Smooth muscle cell (in vitro differentiated cells): ENCODE results near the gene RAI1. TPM values are rescaled to one million over a fixed set of nuclear protein-coding genes. Genes with fewer than 3 reads are reported as not detected.

ENCODE experiments used
- DNase-seq: peaks from one replicate; lab custom pipeline; 2025; ENCODE audit not compliant: unreplicated experiment; lab: John Stamatoyannopoulos, UW
- H2AFZ ChIP-seq: fragments of 200-600 bp; sonication (generic); 2 replicates; pipeline ENCODE4 v1.6.0; 2016; ENCODE audit warnings: antibody characterized with exemption, low read depth, mild to moderate bottlenecking
- H3F3A ChIP-seq: fragments of 200-600 bp; sonication (generic); 2 replicates; pipeline ENCODE4 v1.6.0; 2017; ENCODE audit warnings: antibody characterized with exemption, low read depth
- H3K27ac ChIP-seq: fragments of 200-600 bp; sonication (generic); 2 replicates; pipeline ENCODE4 v1.5.1; 2016; ENCODE audit warnings: low read depth, mild to moderate bottlenecking
- H3K27me3 ChIP-seq: fragments of 200-600 bp; sonication (generic); 2 replicates; pipeline ENCODE4 v1.6.1; 2016; ENCODE audit warnings: low read depth, mild to moderate bottlenecking
- H3K36me3 ChIP-seq: fragments of 200-600 bp; sonication (generic); 2 replicates; pipeline ENCODE4 v1.5.1; 2016; ENCODE audit warnings: low read depth
- H3K4me1 ChIP-seq: fragments of 200-600 bp; sonication (generic); 2 replicates; pipeline ENCODE4 v1.5.1; 2016; ENCODE audit warnings: low read depth
- H3K4me2 ChIP-seq: fragments of 200-600 bp; sonication (generic); 2 replicates; pipeline ENCODE4 v1.6.0; 2016; ENCODE audit warnings: mild to moderate bottlenecking
- H3K4me3 ChIP-seq: fragments of 200-600 bp; sonication (generic); 2 replicates; pipeline ENCODE4 v1.5.1; 2016; ENCODE audit warnings: mild to moderate bottlenecking
- H3K79me2 ChIP-seq: fragments of 200-600 bp; sonication (generic); 2 replicates; pipeline ENCODE4 v1.6.0; 2016; ENCODE audit warnings: low read depth, mild to moderate bottlenecking
- H3K9ac ChIP-seq: fragments of 200-600 bp; sonication (generic); 2 replicates; pipeline ENCODE4 v1.6.0; 2016; ENCODE audit warnings: low read depth
- H3K9me3 ChIP-seq: fragments of 200-600 bp; sonication (generic); replicated peaks from 2 replicates; pipeline ENCODE4 v1.5.1; 2016; ENCODE audit warnings: low read depth
- H4K20me1 ChIP-seq: fragments of 200-600 bp; sonication (generic); 2 replicates; pipeline ENCODE4 v1.6.0; 2016; ENCODE audit warnings: low read depth
- CTCF ChIP-seq: fragments of 200-600 bp; sonication (generic); IDR thresholded peaks from 2 replicates; pipeline ENCODE4 v1.5.1; 2017; ENCODE audit warnings: borderline replicate concordance, mild to moderate bottlenecking, antibody characterized with exemption; ENCODE audit not compliant: insufficient read depth, poor library complexity, severe bottlenecking
- WGBS: methylation state at CpG from one replicate; pipeline ENCODE4 v1.1.7; 2016; ENCODE audit warnings: low lambda C conversion rate; 5-methylcytosine and 5-hydroxymethylcytosine counted together
- polyA plus RNA-seq: library from polyadenylated mRNA; unstranded; fragments of >200 nt; fragmentation: Nextera tagmentation; extraction: Ambion mirVana; gene quantifications from 2 replicates; pipeline ENCODE4 v1.2.1, GENCODE V29; 2016
- total RNA-seq: library from RNA; depleted of rRNA; stranded (reverse); fragments of >200 nt; gene quantifications from 2 replicates; pipeline ENCODE4 v1.2.3, GENCODE V29; 2014

RAI1 gene
- total and polyA plus RNA-seq, 2 experiments from 2014 or later = 11.1 to 17.6 TPM

- Histone ChIP-seq H3K27ac (no peak overlapping the region), H4K20me1 (peaks cover 84% of the 10 kb centered on the region), H3K79me2 (peaks cover 93% of the 10 kb centered on the region), H3K4me1 (peaks cover 4% of the 10 kb centered on the region), H3K9ac (no peak overlapping the region), H3K4me2 (no peak overlapping the region), H3K36me3 (no peaks in the 10 kb centered on the region), H3K4me3 (no peak overlapping the region), H2AFZ (no peak overlapping the region), H3K9me3 (no peaks in the 10 kb centered on the region), H3F3A (no peaks in the 10 kb centered on the region), H3K27me3 (no peaks in the 10 kb centered on the region)
- DNase-seq = no peak
- WGBS = 95% methylated on average over 26 of the region's 26 CpGs
- no peak for TF ChIP-seq CTCF
These were observed 76.9 kb downstream of the RAI1 start for GRCh38 chr17:17757956-17758845.

- Histone ChIP-seq H3K4me2 (no peak overlapping the region), H3K79me2 (peaks cover 92% of the 10 kb centered on the region), H3K36me3 (no peaks in the 10 kb centered on the region), H3K9ac (no peak overlapping the region), H3K4me1 (peaks cover 3% of the 10 kb centered on the region), H3K9me3 (no peaks in the 10 kb centered on the region), H4K20me1 (peaks cover 92% of the 10 kb centered on the region), H2AFZ (no peak overlapping the region), H3K27ac (no peak overlapping the region), H3F3A (no peaks in the 10 kb centered on the region), H3K4me3 (no peak overlapping the region), H3K27me3 (no peaks in the 10 kb centered on the region)
- DNase-seq = no peak
- TF ChIP-seq CTCF = no peak
- 96% methylated on average over 7 of the region's 7 CpGs for WGBS
These were observed 77.8 kb downstream of the RAI1 start for GRCh38 chr17:17758941-17759563.

- DNase-seq = no peak
- Histone ChIP-seq H3K27ac (no peak overlapping the region), H3K79me2 (peaks cover 84% of the 10 kb centered on the region), H3K4me1 (peaks cover 3% of the 10 kb centered on the region), H2AFZ (no peak overlapping the region), H3K9me3 (no peaks in the 10 kb centered on the region), H3K4me3 (no peak overlapping the region), H3K27me3 (no peaks in the 10 kb centered on the region), H4K20me1 (peaks cover 100% of the 10 kb centered on the region), H3K9ac (no peak overlapping the region), H3F3A (no peaks in the 10 kb centered on the region), H3K36me3 (no peaks in the 10 kb centered on the region), H3K4me2 (no peak overlapping the region)
- no peak for TF ChIP-seq CTCF
- WGBS = 92% methylated on average over 7 of the region's 7 CpGs
These were observed 79.1 kb downstream of the RAI1 start for GRCh38 chr17:17760350-17760749.
